CD1c-positive myeloid dendritic cell (primary cell): ENCODE data around the gene ACOT13.
"Not testable (repeated sequence)": the region's sequence is repeated elsewhere in the genome, so short reads cannot be mapped to it uniquely, and the experiment has no call there.

Experiments
- DNase-seq: peaks from one replicate; pipeline ENCODE4 v3.0.0-alpha.2; 2016; ENCODE audit errors: extremely low spot score

ACOT13 gene

GRCh38 chr6:24692848-24693592 lies 26.1 kb downstream of the ACOT13 start:
- DNase-seq: no peak

- no peak for DNase-seq
Observed at GRCh38 chr6:24694198-24694597, 27.3 kb downstream of the ACOT13 start.

GRCh38 chr6:24695635-24696034 lies 28.8 kb downstream of the ACOT13 start:
- DNase-seq: peak; percentile 63

- no peak for DNase-seq
Observed at GRCh38 chr6:24696097-24696496, 29.2 kb downstream of the ACOT13 start.

- DNase-seq: no peak
Observed at GRCh38 chr6:24699521-24700359, 32.9 kb downstream of the ACOT13 start.

GRCh38 chr6:24702720-24703282 lies 35.9 kb downstream of the ACOT13 start:
- DNase-seq: no peak

DNA sequence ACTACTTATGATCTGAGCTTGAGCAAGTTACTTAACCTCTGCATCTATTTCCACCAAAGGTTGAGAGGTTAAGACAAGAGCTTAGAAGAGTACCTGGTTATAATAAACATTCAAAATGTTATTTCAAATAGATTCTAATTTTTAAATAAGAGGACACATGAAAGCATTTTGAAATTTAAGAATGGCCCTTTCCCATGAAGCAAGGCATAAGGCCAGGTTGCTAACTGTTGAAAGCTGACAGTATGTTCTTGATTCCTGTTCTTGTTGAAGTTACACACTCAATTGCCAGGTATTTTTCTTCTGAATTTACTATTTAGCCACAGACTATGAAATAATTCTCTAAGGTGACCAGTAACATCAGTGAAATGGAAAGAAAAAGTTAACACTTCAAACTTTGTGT lies 37.6 kb downstream of the ACOT13 start:
- no peak for DNase-seq

DNA sequence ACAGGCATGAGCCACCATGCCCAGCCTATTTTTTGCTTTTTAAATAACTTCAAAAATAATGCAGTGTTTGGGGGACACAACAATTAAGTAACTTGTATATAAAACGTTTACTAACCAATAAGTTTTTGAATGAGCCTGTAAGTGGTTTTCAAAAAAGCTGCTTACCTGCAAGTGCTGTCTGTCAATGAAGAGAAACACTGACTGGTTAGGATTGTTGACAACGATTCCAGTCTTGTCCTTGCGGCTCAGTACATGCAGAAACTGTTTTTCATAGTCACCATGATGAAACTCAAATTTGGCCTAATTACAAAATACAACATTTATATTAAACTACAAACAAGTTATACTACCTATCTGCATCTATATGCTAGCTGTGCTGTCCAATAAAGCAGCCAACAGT lies 41.7 kb downstream of the ACOT13 start:
- DNase-seq: no peak

DNA sequence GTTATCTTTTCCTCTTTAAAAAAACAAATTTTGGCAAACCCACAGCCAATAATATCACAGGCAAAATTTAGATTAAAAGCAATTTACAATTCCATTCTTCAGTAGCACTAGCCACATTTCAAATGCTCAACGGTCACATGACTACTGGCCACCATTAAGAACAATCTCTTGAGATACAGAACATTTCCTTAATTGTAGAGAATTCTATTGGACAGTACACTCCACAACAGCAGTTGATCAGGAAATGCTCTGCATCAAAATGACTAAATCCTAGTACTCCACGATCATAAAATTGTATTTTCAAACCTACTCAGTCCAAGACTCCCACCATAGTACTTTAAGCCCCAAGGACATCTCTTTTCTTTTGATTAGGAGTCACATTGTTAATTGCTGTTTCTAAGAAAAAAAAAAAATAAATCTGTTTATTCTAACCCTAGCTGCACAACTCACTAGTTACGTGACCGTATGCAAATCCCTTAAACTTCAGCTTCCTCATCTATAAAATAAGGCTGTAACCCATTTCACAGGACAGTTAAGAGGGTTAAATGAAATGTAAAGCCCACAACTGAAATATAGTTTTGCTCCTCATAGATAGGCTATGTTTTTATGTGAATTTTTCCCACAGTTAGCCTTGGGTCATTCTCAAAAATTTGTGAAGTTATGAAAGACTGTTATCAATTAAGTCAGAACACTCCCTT lies 42.3 kb downstream of the ACOT13 start:
- DNase-seq: no peak

- no peak for DNase-seq
Observed at GRCh38 chr6:24710519-24711303, 43.8 kb downstream of the ACOT13 start.

GRCh38 chr6:24716602-24717148 lies 49.8 kb downstream of the ACOT13 start:
- not testable (repeated sequence) for DNase-seq

DNA sequence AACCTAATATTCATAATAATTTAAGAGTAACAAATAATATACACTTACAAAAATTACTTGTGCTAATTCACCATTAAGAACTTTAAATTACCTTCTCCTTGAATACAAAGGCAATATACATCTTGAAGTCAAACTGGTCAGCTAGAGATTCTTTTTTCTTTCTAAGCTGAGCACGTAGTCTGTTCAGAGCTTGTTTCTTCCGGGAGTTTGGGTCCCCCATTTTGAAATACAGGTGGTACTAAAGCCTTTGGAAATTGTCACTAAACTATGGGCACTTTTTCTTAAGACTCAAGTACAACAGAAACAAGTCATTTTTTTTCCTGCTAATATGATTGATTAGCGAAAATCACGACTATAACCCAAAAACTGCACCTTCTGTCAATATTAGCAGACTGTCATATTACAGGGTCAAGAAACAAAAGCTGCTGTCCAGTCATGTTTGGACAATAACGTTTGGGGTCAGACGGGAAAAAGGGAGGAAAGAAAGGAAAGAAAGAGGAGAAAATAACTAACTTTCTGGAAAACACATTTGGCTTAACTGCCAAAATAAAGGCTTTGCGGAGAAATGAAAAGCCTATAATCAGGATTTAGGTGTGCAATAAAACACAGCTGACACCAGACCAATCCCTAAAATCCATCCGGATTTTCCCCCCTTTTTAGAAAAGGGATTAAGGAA lies 51.7 kb downstream of the ACOT13 start:
- DNase-seq: peak; percentile 17

DNA sequence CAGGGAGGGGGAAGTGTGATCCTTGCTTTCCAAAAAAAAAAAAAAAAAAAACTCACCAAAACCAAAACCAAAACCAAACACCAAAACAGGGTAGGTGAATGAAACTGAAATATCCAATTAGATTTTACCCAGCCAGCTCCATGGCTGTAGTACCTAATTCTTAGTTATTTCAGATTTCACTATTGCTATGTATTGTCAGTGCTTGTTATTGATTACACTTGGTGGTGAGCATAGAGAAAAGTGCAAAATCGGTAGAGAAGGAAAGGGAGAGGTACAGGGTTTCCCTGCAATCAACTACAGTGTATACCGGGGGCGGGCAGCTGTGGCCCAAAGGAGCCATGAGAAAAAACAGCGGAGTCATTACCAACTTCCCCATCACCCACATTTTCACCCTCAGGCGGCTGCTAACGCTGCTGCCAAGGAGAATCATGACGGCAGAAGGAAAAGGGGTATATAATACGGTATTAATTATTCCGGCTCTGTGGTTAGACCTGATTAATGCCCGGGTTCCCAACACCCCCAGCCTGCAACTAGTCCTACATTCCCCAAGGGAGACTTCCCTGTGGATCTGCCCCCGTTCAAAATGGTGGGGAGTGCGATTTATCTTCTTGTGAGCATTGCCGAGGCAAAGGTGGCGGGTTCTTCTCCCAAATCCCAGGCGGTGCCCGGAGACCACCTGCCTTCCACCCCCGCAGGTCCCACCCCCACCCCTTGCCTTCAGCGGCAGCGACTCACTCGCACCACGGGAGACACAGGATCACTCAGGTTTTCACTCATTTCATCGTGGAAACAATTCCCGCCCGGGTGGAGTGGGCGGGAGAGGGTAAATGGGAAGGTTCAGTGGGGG lies 52.5 kb downstream of the ACOT13 start, which contains the start of gene C6orf62:
C6orf62 (minus strand) TSS at position 30 of the 847 bp plus-strand sequence. CDS start 486 bp downstream, outside the sequence.
- peak; percentile 88 for DNase-seq

DNA sequence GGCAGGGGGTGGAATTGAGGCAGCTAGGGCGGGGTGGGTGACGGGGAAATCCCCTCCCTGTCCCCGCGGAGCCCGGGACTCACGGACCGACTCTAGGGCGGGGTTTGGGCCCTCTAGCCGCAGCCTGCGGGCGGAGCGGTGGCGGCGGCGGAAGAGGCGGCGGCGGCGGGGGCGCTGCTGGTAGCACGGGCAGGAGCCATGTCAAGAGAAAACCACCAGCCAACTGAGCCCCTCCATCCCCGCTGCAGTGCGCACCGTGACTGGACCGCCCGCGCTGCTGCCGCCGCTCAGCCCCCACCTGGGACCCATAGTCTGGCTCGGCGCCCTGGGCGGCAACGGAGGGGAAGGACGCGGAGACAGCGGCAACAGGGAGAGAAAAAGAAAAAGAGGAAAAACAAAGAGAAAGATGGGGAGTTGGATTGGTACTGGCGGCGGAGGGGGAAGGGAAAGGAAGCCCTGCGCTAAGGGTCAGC lies 53.3 kb downstream of the ACOT13 start:
- DNase-seq: peak; percentile 77

GRCh38 chr6:24720604-24721460 lies 54.0 kb downstream of the ACOT13 start:
- peak; percentile 100 for DNase-seq

- DNase-seq: no peak
Observed at GRCh38 chr6:24721461-24722215, 54.8 kb downstream of the ACOT13 start.

- no peak for DNase-seq
Observed at GRCh38 chr6:24723270-24723669, 56.4 kb downstream of the ACOT13 start.
